Cerebellar cortex (tissue), 1 donor: ENCODE results near the gene RAB8A.
"Not testable (repeated sequence)": the region's sequence is repeated elsewhere in the genome, so short reads cannot be mapped to it uniquely, and the experiment has no call there.

Source experiments
- DNase-seq: peaks from one replicate; pipeline ENCODE4 v3.0.0-alpha.2; 2015; ENCODE audit warnings: low spot score

RAB8A gene

GRCh38 chr19:16112778-16113177, 1.1 kb downstream of the RAB8A start:
- no peak for DNase-seq

GRCh38 chr19:16113727-16114126, 2.0 kb downstream of the RAB8A start:
- no peak for DNase-seq

- DNase-seq = no peak
These were observed 3.8 kb downstream of the RAB8A start for GRCh38 chr19:16115301-16116039.

GRCh38 chr19:16116067-16116466, 4.4 kb downstream of the RAB8A start:
- no peak for DNase-seq

GRCh38 chr19:16117594-16118033, 5.9 kb downstream of the RAB8A start:
- no peak for DNase-seq

GRCh38 chr19:16118489-16119033, 6.9 kb downstream of the RAB8A start:
- no peak for DNase-seq

- DNase-seq = not testable (repeated sequence)
These were observed 7.6 kb downstream of the RAB8A start for GRCh38 chr19:16119075-16119857.

- DNase-seq = no peak
These were observed 9.5 kb downstream of the RAB8A start for GRCh38 chr19:16121141-16121540.

- DNase-seq = no peak
These were observed 10.3 kb downstream of the RAB8A start for GRCh38 chr19:16121967-16122366.

- no peak for DNase-seq
These were observed 13.3 kb downstream of the RAB8A start for GRCh38 chr19:16124953-16125352.

- no peak for DNase-seq
These were observed 14.2 kb downstream of the RAB8A start for GRCh38 chr19:16125737-16126495.

- no peak for DNase-seq
These were observed 15.4 kb downstream of the RAB8A start for GRCh38 chr19:16127080-16127479.

GRCh38 chr19:16127776-16128371, 16.2 kb downstream of the RAB8A start:
- DNase-seq = no peak

- DNase-seq = no peak
These were observed 20.0 kb downstream of the RAB8A start for GRCh38 chr19:16131648-16132047.

- no peak for DNase-seq
These were observed 22.1 kb downstream of the RAB8A start for GRCh38 chr19:16133818-16134217.

GRCh38 chr19:16134510-16134909, 22.8 kb downstream of the RAB8A start:
- DNase-seq = no peak

GRCh38 chr19:16135430-16136127, 23.9 kb downstream of the RAB8A start:
- no peak for DNase-seq

- DNase-seq = no peak
These were observed 24.7 kb downstream of the RAB8A start for GRCh38 chr19:16136185-16136999.

GRCh38 chr19:16139752-16140151, 28.1 kb downstream of the RAB8A start:
- DNase-seq = no peak

GRCh38 chr19:16141043-16141442, 29.4 kb downstream of the RAB8A start:
- DNase-seq = no peak
